ENCODE data around the gene FETUB.

The FETUB gene, protein sequence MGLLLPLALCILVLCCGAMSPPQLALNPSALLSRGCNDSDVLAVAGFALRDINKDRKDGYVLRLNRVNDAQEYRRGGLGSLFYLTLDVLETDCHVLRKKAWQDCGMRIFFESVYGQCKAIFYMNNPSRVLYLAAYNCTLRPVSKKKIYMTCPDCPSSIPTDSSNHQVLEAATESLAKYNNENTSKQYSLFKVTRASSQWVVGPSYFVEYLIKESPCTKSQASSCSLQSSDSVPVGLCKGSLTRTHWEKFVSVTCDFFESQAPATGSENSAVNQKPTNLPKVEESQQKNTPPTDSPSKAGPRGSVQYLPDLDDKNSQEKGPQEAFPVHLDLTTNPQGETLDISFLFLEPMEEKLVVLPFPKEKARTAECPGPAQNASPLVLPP

DNA sequence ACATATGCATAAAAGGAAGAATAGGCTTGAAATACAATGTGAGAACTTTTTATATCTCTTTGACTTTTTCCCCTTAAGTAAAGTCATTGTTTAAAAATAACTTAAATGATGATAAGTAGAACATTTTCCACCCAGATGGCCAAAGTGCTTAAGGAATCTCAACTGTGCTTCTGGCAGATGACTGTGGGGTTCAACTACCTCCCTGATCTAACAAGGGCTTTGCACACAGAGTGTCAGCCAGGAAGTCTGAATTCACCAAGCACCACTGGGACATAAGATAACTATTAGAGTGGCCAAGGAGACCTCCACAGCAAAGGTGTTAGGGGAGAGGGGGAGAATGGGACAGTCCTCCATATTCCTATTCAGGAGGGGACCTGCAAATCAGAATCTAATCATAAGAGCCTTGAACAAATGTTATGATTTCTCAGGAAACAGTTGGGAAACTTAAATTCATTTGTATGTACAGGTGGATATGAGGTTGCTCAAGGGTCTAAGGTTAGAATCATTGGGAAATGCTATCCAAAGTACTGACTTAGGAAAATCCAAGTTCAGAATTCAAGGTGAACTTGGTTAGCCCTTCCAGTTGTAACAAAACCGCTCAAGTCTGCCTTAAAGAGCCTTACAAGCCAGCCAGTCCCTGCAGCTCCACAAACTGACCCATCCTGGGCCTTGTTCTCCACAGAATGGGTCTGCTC, at the start of gene FETUB:
FETUB (plus strand) TSS at position 622 of the 695 bp plus-strand sequence; CDS start at position 684, 62 bp downstream.
- no peak for DNase-seq

DNA sequence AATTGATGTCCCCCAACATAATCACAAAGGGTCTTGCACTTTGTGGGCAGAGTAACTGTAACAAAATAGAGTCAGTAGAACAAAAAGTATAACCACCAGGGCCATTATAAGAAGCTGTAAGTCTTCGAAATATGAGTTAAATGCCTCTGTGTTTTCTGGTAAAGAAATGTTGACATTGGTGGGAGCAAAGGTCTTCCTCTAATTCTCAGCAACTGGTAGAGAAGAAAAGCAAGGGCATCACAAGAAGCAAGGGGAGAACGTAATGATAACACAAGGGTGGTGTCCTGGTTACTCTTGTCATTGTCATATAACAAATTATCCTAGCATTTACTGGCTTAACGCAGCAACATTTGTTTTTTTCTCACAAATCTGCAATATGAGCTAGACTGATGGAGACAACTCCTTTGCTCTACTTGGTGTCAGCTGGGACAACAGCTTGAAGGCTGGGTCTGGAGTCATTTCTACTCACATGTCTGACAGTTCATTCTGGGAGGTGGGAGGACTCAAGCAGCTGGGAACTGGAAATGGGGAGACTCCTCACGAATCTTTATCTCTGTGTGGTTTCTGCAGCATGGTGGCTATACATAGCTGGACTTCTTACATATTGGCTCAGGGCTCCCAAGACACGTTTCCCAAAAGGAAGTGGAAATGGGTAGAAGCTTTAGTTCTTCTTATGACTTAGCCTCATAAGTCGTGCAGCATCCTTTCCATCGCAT, 49.5 kb upstream of the FETUB start:
- no peak for DNase-seq

DNA sequence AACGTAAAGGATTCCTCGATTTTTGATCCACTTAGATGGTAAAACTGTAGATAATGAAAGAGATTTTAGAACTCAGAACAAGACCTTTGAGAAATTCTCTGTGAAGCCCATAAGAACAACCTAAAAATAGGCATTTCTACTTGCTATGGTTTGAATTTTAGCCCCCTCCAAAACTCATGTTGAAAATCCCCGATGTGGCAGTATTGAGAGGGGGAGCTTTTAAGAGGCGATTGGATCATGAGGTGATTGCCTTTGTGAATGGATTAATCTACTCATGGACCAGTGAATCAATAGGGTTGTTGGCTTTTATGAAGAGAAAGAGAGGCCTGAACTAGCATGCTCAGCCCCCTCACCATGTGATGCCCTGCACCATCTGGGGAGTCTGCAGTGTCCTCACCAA, 47.5 kb upstream of the FETUB start:
- DNase-seq, result no peak

DNA sequence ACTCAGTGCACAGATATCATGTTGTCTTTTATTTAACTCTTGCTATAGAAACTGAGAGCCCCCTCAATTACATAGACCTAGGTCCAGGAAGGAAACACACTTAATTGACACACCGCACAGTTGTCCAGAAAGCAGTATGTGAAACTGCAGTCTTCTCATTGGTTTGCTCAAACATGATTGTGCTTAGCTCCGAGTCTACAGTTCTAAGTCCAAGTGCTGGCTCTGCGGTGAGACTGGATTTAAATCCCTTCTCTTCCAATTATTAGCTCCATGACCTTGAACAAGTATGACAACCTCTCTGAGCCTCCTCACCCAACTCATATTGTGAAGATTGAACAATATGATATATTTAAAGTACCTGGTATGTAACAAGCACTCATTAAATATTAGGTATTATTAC, 46.3 kb upstream of the FETUB start:
- no peak for DNase-seq

DNA sequence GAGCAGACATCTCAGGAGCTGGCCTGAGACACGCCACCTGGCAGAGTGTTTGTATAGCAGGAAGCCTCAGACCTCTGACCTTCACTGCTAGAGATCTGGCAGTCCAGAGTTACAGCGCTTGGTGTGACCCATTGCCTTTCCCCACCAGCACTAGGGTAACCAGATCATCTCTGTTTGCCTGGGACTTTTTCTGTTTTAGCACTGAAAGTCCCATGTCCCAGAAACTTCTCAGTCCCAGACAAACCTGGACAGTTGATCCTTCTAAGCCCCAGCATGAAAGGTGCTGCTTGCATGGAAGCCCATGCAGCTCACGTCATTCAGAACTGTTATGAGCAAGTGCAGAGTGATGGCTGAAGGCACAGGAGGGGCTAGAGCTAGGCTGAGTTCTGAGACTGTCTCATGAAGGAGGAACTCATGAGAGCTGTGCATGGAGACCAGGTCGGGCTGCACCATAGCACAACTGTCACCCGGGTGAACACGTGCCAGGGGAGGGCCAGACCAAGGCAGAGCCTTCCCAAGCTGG, 45.5 kb upstream of the FETUB start:
- no peak for DNase-seq

DNA sequence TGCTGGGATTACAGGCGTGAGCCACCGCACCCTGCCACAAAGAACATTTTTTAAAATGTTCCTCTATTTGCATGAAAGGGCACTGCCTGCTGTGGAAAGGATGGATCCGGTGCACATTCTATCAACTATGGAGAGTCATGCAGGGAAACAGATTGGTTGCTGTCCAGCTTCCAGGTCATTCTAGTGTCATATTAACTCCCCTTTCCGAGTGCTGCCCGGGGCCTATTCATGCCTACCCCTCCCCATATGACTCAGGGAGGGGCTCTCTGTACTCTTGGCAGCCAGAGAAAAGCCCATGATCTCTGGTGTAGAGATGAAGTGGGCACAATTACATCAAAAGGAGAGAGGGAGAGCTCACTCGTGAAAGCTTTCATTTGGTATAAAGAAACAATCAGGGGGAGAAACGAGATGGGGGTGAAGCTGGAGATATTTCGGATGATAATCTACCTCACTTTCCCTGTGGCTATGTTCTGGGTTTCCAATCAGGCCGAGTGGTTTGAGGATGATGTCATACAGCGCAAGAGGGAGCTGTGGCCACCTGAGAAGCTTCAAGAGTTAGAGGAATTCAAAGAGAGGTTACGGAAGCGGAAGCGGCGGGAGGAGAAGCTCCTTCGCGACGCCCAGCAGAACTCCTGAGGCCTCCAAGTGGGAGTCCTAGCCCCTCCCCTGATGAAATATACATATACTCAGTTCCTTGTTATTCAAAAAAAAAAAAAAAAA, 43.5 kb upstream of the FETUB start:
- no peak for DNase-seq

DNA sequence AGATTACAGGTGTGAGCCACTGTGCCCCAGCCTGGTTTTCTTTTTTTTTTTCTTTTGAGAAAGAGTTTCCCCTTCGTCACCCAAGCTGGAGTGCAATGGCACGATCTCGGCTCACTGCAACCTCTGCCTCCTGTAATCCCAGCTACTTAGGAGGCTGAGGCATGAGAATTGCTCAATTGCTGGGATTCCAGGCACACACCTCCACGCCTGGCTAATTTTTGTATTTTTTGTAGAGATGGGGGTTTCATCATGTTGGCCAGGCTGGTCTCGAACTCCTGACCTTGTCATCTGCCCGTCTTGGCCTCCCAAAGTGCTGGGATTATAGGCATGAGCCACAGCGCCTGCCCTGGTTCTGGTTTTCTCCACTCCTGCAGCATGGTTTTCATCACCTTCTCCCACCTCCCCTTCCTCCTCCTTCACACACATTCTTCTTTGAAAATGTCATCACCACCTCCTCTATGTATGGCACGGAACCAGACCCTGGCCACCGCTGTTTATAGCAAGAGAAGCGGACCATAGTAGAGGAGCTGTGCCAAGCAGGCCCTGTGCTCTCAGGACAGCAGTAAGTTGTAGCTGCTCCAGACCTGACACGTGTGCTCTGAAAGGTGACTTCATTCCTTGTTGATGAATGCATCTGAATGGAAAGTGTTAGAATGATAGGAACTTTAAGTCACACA, 42.0 kb upstream of the FETUB start:
- DNase-seq, result no peak

DNA sequence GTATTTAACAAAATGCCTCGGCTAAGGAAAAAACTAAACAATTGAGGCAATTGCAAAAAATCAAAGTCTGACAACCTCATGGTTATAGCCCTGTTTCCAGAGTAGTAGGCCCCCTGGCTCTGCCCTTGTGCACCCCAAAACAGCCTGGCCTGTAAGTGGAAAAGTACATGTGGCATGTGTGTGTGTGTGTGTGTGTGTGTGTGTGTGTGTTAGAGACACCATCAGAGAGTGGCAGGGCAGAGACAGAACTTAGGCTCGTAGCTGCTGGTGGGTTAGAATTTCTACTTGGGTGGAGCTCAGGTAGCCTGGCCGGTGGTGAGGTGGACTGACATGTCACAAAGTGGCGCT, 41.4 kb upstream of the FETUB start:
- no peak for DNase-seq

DNA sequence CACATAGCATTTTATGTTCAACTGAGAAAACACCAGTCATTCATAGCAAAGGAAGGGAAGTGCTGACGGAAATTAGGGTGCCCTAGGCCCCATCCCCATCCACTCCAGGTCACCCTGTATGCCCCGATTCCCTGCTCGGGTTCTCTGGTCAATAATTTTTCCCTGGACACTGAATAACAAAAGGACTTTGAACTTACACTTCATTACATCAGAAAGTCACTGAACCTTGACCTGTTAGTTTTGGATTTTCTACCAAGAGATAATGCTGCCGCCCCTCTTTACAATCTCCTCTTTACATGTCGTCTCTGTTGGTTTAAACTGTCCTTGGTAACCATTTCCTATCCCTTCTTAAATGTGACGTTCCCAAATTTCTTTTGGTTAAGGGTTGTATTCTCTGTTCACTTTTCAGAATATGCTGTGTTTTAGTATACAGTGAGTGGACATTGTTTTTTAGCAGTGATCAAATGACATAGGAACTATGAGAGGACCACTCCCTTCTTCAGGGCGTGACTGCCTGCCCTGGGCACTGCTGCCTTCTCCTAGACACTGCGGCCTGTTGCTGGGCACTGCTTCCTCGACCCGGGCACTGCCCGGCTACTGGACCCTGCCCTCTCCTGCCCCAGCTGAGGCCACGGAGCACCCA, 40.9 kb upstream of the FETUB start:
- DNase-seq, result no peak

DNA sequence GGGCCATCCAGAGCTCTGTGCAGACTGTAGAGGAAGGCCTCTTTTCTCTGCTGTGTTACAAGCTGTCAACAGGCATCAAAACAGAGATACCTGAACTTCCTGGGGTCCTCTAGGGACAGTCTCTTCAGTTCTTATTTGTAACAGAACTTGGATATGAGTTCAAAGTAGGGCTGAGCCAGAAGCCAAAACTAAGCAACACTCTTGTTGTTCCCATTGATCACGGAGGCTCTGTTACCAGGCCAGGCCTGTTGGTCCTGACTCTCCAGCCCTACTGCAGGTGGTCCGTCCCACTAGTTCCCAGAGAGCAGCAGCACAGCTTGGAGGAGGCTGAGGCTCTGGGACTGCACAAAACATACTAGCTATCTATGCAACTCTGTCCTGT, 40.4 kb upstream of the FETUB start:
- DNase-seq, result no peak

DNA sequence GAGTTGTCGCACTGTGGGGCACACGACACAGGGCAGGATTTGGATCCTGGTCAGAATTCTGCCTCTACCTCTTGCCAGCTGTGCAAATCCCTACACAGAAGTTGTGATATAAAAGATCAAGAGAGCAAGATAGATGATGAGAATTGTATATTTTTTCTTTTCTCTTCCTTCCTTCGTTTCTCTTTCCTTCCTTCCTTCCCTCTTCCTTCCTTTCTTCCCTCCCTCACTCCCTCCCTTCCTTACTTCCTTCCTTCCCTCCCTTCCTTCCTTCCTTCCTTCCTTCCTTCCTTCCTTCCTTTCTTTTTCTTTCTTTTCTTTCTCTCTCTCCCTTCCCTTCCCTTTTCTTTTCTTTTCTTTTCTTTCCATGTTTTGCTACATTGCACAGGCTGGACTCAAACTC, 39.3 kb upstream of the FETUB start:
- DNase-seq, result no peak

DNA sequence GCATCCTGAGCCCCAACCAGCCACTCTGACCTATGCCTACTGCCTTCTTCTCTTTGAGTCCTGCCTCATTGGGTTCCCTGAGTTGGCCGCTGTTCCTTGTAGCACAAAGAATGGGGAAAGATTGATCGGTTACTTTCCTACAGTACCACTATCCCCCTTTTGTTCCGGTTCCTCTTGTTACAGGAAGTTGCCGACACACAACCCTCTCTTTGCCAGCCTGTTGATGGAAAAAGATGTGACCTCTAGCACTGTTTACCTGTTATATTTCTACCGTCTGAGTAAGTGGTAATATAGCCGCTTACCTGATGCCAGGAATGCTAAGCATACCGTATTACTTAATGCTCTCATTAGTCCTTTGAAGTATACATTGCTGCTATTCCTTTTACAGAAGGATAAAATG, 37.0 kb upstream of the FETUB start:
- no peak for DNase-seq

DNA sequence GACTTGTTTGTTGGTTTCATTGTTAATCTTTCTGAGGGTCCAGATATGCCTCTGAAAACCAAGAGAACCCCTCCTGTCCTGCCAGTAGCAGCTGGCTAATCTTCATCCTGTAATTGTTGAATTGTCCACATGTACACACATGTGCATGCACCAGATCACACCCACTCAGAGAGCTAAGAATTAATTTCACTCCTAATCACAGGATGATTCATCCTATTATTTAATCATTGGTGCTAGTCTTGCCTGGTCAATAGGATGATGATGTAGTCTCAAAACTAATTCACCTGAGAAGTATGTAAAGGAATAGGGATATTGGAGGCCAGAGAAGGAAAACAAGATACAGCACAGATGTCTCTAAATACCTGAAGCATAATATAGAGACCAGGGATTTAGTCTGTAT, 35.1 kb upstream of the FETUB start:
- DNase-seq, result no peak

DNA sequence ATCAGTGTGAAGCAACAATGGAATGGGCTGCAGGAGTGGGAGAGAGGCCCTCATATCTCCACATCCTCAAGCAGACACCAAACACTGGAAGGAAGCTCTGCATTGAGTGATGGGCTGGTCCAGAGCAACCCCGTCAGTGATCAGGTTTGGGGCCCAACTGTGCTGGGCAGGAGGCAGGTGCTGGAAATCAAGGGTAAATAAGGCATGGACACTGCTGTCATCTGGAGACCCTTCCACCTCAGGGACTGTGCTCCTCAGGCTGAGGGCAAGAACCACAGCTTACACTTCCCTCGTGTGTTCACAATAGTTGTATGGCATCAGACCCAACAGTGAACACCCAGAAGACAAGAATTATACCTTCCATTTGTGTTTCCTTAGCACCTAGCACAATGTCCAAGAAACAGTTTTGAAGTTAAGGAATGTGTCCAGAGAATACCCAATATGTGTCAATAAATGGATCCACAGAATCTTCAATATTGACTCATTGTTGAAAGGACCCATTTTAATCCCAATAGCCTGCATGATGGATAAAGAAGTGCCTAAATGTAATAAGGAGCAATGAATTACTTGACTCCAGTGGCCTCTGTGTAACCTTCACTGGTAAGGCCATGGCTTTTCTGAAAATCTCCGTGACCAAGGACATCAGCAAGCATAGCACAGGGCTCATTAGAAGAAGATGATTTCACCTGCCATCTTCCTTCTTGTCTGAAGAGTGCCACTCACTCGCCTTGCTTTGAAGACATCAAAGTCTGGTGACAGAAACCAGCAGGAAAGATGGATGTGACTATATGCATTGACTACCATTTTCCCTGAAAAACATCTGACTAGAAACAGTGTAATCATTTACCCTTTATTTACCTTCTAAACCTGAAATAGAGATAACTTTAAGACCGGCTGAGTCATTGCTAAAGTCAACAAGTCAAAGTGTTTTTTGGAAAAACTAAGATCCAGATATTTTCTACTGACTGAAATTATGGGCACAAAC, 34.3 kb upstream of the FETUB start:
- no peak for DNase-seq

DNA sequence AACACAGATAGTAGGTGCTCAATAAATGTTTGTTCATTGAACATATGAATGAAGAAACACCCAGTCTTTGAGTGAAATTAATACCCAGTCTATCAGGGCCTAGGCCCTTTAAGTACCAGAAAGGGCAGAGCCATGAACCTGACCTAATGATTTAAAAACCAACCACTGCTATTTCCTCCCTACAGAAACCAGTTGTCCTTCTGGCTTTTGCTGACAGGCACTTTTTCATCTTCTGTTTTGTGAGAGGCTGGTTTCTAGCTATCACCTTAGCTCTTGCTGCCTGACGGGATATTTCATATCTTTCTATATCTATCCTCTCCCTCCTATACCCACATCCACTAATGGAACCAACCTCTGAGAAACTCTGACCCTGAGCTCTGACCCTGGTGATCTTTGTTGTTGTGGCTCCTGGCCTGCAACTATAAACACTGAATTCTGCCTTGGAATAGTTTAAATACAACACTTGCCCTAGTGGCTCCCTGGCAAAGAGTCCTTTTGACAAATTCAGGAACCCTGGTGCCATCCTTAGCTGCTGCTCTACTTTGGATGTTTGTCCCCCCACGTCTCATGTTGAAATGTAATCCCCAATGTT, 31.5 kb upstream of the FETUB start:
- no peak for DNase-seq

DNA sequence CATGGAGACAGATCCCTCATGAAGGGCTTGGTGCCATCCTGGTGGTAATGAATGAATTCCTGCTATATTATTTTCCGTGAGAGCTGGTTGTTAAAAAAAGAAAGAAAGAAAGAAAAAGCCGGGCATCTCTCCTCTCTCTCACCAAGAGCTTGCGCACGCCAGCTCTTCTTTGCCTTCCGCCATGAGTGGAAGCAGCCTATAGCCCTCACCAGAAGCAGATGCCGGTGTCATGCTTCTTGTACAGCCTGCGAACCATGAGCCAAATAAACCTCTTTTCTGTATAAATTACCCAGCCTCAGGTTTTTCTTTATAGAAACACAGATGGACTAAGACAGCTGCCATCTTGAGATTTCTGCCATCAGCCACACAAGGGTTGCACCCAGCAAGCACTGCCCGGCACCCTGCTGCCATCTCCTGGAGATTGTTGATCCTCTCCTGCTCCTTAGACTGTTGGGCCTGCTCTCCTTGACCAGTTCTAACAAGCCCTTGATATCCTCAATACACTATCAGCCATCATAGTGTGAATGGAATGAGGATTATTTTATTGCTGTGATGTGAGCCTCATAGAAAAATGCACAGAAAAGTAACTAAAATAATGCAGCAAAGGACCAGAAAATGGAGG, 30.8 kb upstream of the FETUB start:
- DNase-seq, result no peak

DNA sequence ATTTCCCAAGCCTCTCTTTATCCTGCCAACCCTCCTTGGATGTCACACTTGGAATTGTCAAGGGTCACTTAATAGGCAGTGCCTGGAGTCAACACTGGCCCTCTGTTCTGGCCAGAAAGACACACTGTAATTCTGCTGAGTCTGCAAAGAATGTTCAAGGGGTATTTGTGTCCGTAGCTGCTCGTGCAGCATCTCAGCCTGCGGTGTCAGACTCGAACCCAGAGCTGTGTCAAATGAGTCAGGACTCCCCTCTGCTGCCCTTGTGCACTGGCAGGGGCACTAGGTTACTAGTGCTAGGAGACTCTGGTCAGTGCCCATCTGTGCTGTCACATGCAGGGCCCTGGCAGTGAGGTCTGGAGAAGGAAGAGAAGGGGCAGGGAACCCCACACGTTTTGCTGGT, 28.1 kb upstream of the FETUB start:
- DNase-seq, result no peak

DNA sequence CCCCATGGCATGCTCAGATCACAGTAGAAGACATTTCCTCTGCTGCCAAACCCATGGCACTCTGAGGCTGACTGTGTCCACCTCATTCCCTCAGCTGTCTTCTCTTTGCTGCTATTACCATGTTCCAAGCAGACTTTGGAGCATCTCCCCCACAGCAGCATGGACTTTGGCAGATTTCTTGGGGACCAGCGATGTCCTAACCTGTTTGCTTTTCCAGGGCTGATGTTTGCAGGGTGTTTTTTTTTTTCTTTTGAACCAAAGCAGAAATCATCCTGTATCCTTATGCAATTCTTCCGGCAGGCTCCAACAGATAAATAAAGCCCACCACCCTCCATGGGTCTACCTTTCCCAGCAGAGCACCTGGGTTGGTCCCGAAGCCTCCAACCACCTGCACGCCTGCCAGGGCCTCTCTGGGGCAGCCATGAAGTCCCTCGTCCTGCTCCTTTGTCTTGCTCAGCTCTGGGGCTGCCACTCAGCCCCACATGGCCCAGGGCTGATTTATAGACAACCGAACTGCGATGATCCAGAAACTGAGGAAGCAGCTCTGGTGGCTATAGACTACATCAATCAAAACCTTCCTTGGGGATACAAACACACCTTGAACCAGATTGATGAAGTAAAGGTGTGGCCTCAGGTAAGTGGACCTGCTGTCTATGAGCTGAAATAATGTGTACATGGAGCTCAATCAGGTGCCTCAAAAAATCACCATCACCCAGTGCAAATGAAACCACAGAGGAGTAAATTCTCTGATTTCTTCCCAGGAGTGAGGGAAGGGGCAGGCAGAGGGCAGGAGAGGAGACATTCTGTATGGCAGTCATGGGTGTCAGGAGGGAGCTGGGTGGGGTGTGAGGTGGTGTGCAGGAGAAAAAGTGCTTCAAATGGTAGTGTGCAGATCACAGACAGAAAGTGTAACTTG, 27.2 kb upstream of the FETUB start, which contains the start of gene AHSG:
AHSG (plus strand) TSS at position 340 of the 916 bp plus-strand sequence; CDS start at position 422, 82 bp downstream.
- DNase-seq, result no peak

All from CD4-positive, alpha-beta T cell treated with Interleukin-17A for 4 hours (primary cell).